GM23248 (cell line): Measurements from ENCODE around the gene ATP6V0E1. TPM values are rescaled to one million over a fixed set of nuclear protein-coding genes. Genes with fewer than 3 reads are reported as not detected.
A peak's percentile ranks its signal among the peaks of the same experiment; 100 is the strongest.

Experiments
- DNase-seq: peaks from one replicate; pipeline ENCODE4 v3.0.0-alpha.2; 2015
- H2AFZ ChIP-seq: fragments of 200-600 bp; sonication (generic); 2 replicates; pipeline ENCODE4 v1.6.1; 2016; ENCODE audit warnings: antibody characterized with exemption
- H3F3A ChIP-seq: fragments of 200-600 bp; sonication (generic); 2 replicates; pipeline ENCODE4 v1.6.1; 2016; ENCODE audit warnings: mild to moderate bottlenecking, antibody characterized with exemption, mixed run types; ENCODE audit not compliant: insufficient read depth
- H3K27ac ChIP-seq: fragments of 200-600 bp; sonication (generic); 2 replicates; pipeline ENCODE4 v1.5.1; 2016; ENCODE audit warnings: mild to moderate bottlenecking
- H3K27me3 ChIP-seq: fragments of 200-600 bp; sonication (generic); replicated peaks from 2 replicates; pipeline ENCODE4 v1.6.1; 2016; ENCODE audit warnings: mild to moderate bottlenecking; ENCODE audit not compliant: insufficient read depth
- H3K36me3 ChIP-seq: fragments of 200-600 bp; sonication (generic); 2 replicates; pipeline ENCODE4 v1.6.1; 2016; ENCODE audit warnings: low read depth, mild to moderate bottlenecking
- H3K4me1 ChIP-seq: fragments of 200-600 bp; sonication (generic); 2 replicates; pipeline ENCODE4 v1.6.1; 2016; ENCODE audit warnings: mild to moderate bottlenecking; ENCODE audit not compliant: insufficient read depth
- H3K4me2 ChIP-seq: fragments of 200-600 bp; sonication (generic); one replicate; pipeline ENCODE4 v1.6.1; 2016; ENCODE audit warnings: mild to moderate bottlenecking; ENCODE audit not compliant: unreplicated experiment
- H3K4me3 ChIP-seq: fragments of 200-600 bp; sonication (generic); 2 replicates; pipeline ENCODE4 v1.5.1; 2016; ENCODE audit warnings: mild to moderate bottlenecking
- H3K79me2 ChIP-seq: fragments of 200-600 bp; sonication (generic); 2 replicates; pipeline ENCODE4 v1.6.1; 2016; ENCODE audit warnings: mild to moderate bottlenecking; ENCODE audit not compliant: insufficient read depth
- H3K9ac ChIP-seq: fragments of 200-600 bp; sonication (generic); 2 replicates; pipeline ENCODE4 v1.6.1; 2016; ENCODE audit warnings: mild to moderate bottlenecking
- H3K9me2 ChIP-seq: fragments of 200-600 bp; sonication (generic); 2 replicates; pipeline ENCODE4 v1.6.1; 2016; ENCODE audit warnings: mixed run types, mild to moderate bottlenecking, moderate library complexity; ENCODE audit not compliant: insufficient read depth
- H3K9me3 ChIP-seq: fragments of 200-600 bp; sonication (generic); one replicate; pipeline ENCODE4 v1.6.1; 2017; ENCODE audit warnings: low read depth
- H4K20me1 ChIP-seq: fragments of 200-600 bp; sonication (generic); 2 replicates; pipeline ENCODE4 v1.6.0; 2016; ENCODE audit not compliant: insufficient read depth
- EZH2 ChIP-seq: fragments of 200-600 bp; sonication (generic); IDR thresholded peaks from 2 replicates; pipeline ENCODE4 v1.6.1; 2018; ENCODE audit warnings: antibody characterized with exemption, mild to moderate bottlenecking; ENCODE audit not compliant: insufficient read depth, poor library complexity, severe bottlenecking
- EZH2phosphoT487 ChIP-seq: fragments of 200-600 bp; sonication (generic); IDR thresholded peaks from 2 replicates; pipeline ENCODE4 v1.6.1; 2018; ENCODE audit warnings: antibody characterized with exemption, moderate library complexity, mild to moderate bottlenecking, low read depth; ENCODE audit not compliant: insufficient read depth
- WGBS, 2 experiments: methylation state at CpG; one replicate each; pipeline ENCODE4 v1.1.6; 2015 to 2017; ENCODE audit warnings: low lambda C conversion rate in 2 of 2, low coverage in 1 of 2; ENCODE audit errors: missing lambda C conversion rate in 2 of 2; 5-methylcytosine and 5-hydroxymethylcytosine counted together
- in situ Hi-C: fragments of 300-500 bp; cut with MboI; formaldehyde crosslinking; loops from 2 replicates; pipeline ENCODE4 v1.15.0; 2020
- polyA plus RNA-seq: library from polyadenylated mRNA; unstranded; fragments of >200 nt; fragmentation: Nextera tagmentation; extraction: Ambion mirVana; gene quantifications from 2 replicates; pipeline ENCODE4 v1.2.1, GENCODE V29; 2016
- total RNA-seq: library from RNA; depleted of rRNA; stranded (reverse); fragments of >200 nt; shearing (Covaris generic); gene quantifications from 2 replicates; pipeline ENCODE4 v1.2.3, GENCODE V29; 2014

ATP6V0E1 gene
- total and polyA plus RNA-seq, 2 experiments from 2014 or later = 175 to 675 TPM

GRCh38 chr5:172994405-172994804, 10.8 kb downstream of the ATP6V0E1 start:
- H3K9me2 ChIP-seq = no peaks in the 10 kb centered on the region
- no peak overlapping the region for H3K4me2 ChIP-seq
- no peak overlapping the region for H2AFZ ChIP-seq
- no peak overlapping the region for H3K9ac ChIP-seq
- no peaks in the 10 kb centered on the region for H4K20me1 ChIP-seq
- H3F3A ChIP-seq = no peaks in the 10 kb centered on the region
- WGBS, 2 experiments = 100% methylated on average over 2 of the region's 2 CpGs
- no peak overlapping the region for H3K4me3 ChIP-seq
- in situ Hi-C loops = loop anchor here (25.0 kb wide), 1 partner anchor 293 kb away; no protein-coding TSS in a partner anchor
- H3K27ac ChIP-seq = no peak overlapping the region
- peaks cover 100% of the 10 kb centered on the region for H3K79me2 ChIP-seq
- H3K9me3 ChIP-seq = no peaks in the 10 kb centered on the region
- peaks cover 30% of the 10 kb centered on the region for H3K36me3 ChIP-seq
- no peak for TF ChIP-seq EZH2phosphoT487
- TF ChIP-seq EZH2 = no peak
- no peaks in the 10 kb centered on the region for H3K27me3 ChIP-seq
- DNase-seq = no peak
- no peaks in the 10 kb centered on the region for H3K4me1 ChIP-seq

GRCh38 chr5:172999372-172999973, 15.9 kb downstream of the ATP6V0E1 start:
- no peaks in the 10 kb centered on the region for H3K9me3 ChIP-seq
- H3K4me3 ChIP-seq = no peak overlapping the region
- H3K9ac ChIP-seq = no peak overlapping the region
- no peaks in the 10 kb centered on the region for H3K27me3 ChIP-seq
- no peaks in the 10 kb centered on the region for H3K4me1 ChIP-seq
- WGBS, 2 experiments = 66 to 70% methylated on average over 3 of the region's 3 CpGs
- no peak overlapping the region for H3K4me2 ChIP-seq
- no peak overlapping the region for H2AFZ ChIP-seq
- H4K20me1 ChIP-seq = no peaks in the 10 kb centered on the region
- peaks cover 100% of the 10 kb centered on the region for H3K79me2 ChIP-seq
- no peak for DNase-seq
- no peaks in the 10 kb centered on the region for H3K9me2 ChIP-seq
- H3F3A ChIP-seq = no peaks in the 10 kb centered on the region
- no peak overlapping the region for H3K27ac ChIP-seq
- TF ChIP-seq EZH2phosphoT487 (no peak), EZH2 (no peak)
- in situ Hi-C loops = loop anchor here (25.0 kb wide), 1 partner anchor 288 kb away; no protein-coding TSS in a partner anchor
- peaks cover 27% of the 10 kb centered on the region for H3K36me3 ChIP-seq

DNA sequence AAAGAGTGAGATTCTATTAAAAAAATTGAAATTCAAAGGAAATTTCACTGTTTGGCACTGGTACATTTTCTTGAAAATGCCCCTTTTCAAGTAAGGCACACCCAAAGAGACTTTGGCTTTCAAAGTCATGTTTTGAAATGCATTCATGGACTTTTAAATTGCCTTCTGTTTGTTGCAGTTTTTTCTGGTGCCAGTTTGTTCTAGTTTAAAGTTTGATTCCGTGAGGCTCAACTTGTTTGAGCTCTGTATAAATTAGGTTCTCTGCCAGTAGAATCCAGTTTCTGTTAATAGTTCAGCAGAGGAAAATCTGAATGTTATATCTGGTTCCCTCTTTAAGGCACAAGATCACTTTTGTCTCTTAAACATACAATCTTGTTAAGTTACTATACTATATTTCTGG, 16.4 kb downstream of the ATP6V0E1 start:
- Histone ChIP-seq H3K36me3 (peaks cover 22% of the 10 kb centered on the region), H3K27me3 (no peaks in the 10 kb centered on the region), H3K4me1 (no peaks in the 10 kb centered on the region), H3K9ac (0 out of 2 replicates have a peak overlapping the region, but pooled peaks have one; percentile 2), H3F3A (no peaks in the 10 kb centered on the region), H3K4me3 (no peak overlapping the region), H3K79me2 (peaks cover 100% of the 10 kb centered on the region), H2AFZ (no peak overlapping the region), H4K20me1 (no peaks in the 10 kb centered on the region), H3K27ac (no peak overlapping the region), H3K9me2 (no peaks in the 10 kb centered on the region), H3K9me3 (no peaks in the 10 kb centered on the region), H3K4me2 (no peak overlapping the region)
- WGBS, 2 experiments = 48 to 52% methylated on average over 1 of the region's 1 CpG
- in situ Hi-C loops = loop anchor here (25.0 kb wide), 1 partner anchor 287 kb away; no protein-coding TSS in a partner anchor
- TF ChIP-seq EZH2 (no peak), EZH2phosphoT487 (no peak)
- DNase-seq = peak; percentile 13

GRCh38 chr5:173001229-173001841, 17.8 kb downstream of the ATP6V0E1 start:
- no peak overlapping the region for H3K4me2 ChIP-seq
- peaks cover 100% of the 10 kb centered on the region for H3K79me2 ChIP-seq
- no peaks in the 10 kb centered on the region for H3K9me2 ChIP-seq
- H2AFZ ChIP-seq = no peak overlapping the region
- no peak for DNase-seq
- no peaks in the 10 kb centered on the region for H3F3A ChIP-seq
- TF ChIP-seq EZH2phosphoT487 (no peak), EZH2 (no peak)
- no peaks in the 10 kb centered on the region for H3K4me1 ChIP-seq
- peaks cover 8% of the 10 kb centered on the region for H3K36me3 ChIP-seq
- H3K4me3 ChIP-seq = no peak overlapping the region
- in situ Hi-C loops = no loop called here
- H3K9me3 ChIP-seq = no peaks in the 10 kb centered on the region
- H3K9ac ChIP-seq = no peak overlapping the region
- no peak overlapping the region for H3K27ac ChIP-seq
- WGBS, 2 experiments = 91 to 92% methylated on average over 9 of the region's 9 CpGs
- no peaks in the 10 kb centered on the region for H3K27me3 ChIP-seq
- H4K20me1 ChIP-seq = no peaks in the 10 kb centered on the region
